Stomach (tissue), 9 donors: ENCODE measurements around the gene MST1. TPM values are rescaled to one million over a fixed set of nuclear protein-coding genes. Genes with fewer than 3 reads are reported as not detected.

Experiments used
- DNase-seq, 2 donors: peaks; one replicate each; pipeline versions ENCODE4 v3.0.0 to v3.0.0-alpha.2; 2013 to 2019
- H3K27ac ChIP-seq, 5 donors: fragments of 200-600 bp in 4 of 5; sonication (generic) in 4 of 5; one replicate each; pipeline ENCODE4 v1.5.1; 2013 to 2019; ENCODE audit warnings: mild to moderate bottlenecking in 1 of 5, moderate library complexity in 1 of 5
- H3K27me3 ChIP-seq, 3 donors: fragments of 200-600 bp; sonication (generic); one replicate each; pipeline ENCODE4 v1.5.1; 2017 to 2019; ENCODE audit warnings: mixed run types in 1 of 3
- H3K36me3 ChIP-seq, 4 donors: fragments of 200-600 bp; sonication (generic); 1 replicate in 3 of 4; 2 replicates in 1 of 4; pipeline ENCODE4 v1.5.1; 2016 to 2019
- H3K4me1 ChIP-seq, 4 donors: fragments of 200-600 bp; sonication (generic); one replicate each; pipeline ENCODE4 v1.5.1; 2016 to 2019
- H3K4me3 ChIP-seq, 4 donors: fragments of 200-600 bp; sonication (generic) in 3 of 4; one replicate each; pipeline ENCODE4 v1.5.1; 2016 to 2019; ENCODE audit warnings: mild to moderate bottlenecking in 1 of 4
- H3K9me3 ChIP-seq, 4 donors: fragments of 200-600 bp; sonication (generic); one replicate each; pipeline ENCODE4 v1.5.1; 2016 to 2019
- CTCF ChIP-seq, 7 experiments: fragments of 450-650 bp in 4 of 7; fragments of 200-600 bp in 3 of 7; sonication (generic) in 3 of 7; IDR thresholded peaks; one replicate each; pipeline ENCODE4 v1.5.1; 2016 to 2019; ENCODE audit warnings: antibody characterized with exemption in 7 of 7, control low read depth in 2 of 7, mild to moderate bottlenecking in 1 of 7
- EP300 ChIP-seq: sonication (generic); formaldehyde crosslinking; IDR thresholded peaks from one replicate; pipeline ENCODE4 v1.6.1; 2017; ENCODE audit warnings: antibody characterized with exemption
- POLR2A ChIP-seq, 4 donors: fragments of 450-650 bp; IDR thresholded peaks; one replicate each; pipeline ENCODE4 v1.6.1; 2016; ENCODE audit warnings: antibody characterized with exemption in 4 of 4, control low read depth in 2 of 4, mild to moderate bottlenecking in 1 of 4, moderate library complexity in 1 of 4
- POLR2AphosphoS5 ChIP-seq, 3 donors: sonication (generic); formaldehyde crosslinking; IDR thresholded peaks; one replicate each; pipeline ENCODE4 v1.6.1; 2016; ENCODE audit warnings: antibody characterized with exemption in 3 of 3
- WGBS, 5 donors: extraction: QIAGEN DNeasy Blood & Tissue Kit in 3 of 5; methylation state at CpG; one replicate each; pipeline versions ENCODE4 v1.1.5 to v1.1.7; 2013 to 2018; 5-methylcytosine and 5-hydroxymethylcytosine counted together
- intact Hi-C: fragments of 100-400 bp; cut with DNase I; formaldehyde crosslinking; loops from one replicate; pipeline ENCODE4 v1.15.1; 2023; ENCODE audit warnings: low total_unique reads
- polyA plus RNA-seq, 3 donors: library from polyadenylated mRNA; stranded (reverse); fragments of 200-250 nt; gene quantifications; one replicate each; pipeline ENCODE4 v1.2.3, GENCODE V29; 2013
- total RNA-seq, 5 donors: library from RNA; depleted of rRNA; stranded (reverse); fragments of >200 nt; gene quantifications; one replicate each; pipeline versions ENCODE4 v1.1.0 to v1.2.3, GENCODE V29; 2014 to 2016
- donor health status: healthy with polysubstance abuse.
- donor health status: Bipolar disorder and iron deficiency.
- donor health status: healthy.

MST1 gene
- total and polyA plus RNA-seq, 8 donors = 6.7 to 172 (median 19.7) TPM

DNA sequence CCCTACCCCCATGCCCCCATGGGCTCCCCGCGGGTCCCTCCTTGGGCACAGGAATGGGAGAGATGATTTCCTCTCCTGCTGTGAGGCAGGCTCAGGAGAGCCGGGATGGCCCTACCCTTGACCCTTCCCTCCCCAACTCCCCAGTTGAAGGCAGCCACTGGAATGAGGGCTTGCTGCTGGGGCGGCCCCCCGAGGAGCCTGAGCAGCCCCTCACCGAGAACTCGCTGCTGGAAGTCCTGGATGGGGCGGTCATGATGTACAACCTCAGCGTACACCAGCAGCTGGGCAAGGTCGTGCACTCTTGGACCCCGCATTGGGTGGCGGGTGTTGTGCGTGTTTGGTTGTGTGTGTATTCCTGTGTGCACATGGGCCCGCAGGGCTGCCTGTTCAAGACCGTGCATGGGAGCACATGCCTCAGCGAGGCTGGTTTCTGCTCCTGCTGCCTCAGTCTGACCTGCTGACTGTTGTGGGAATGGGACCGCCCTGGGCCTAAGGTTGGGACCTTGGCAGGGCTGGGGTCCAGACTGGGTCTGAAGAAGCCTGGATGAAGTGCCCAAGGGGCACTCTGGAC, 16.2 kb upstream of the MST1 start:
- no peak overlapping the region for H3K27ac ChIP-seq
- no peaks in the 10 kb centered on the region for H3K27me3 ChIP-seq
- intact Hi-C loops = no loop called here
- peaks cover 0 to 8% (median 0%) of the 10 kb centered on the region in 4 donors for H3K4me1 ChIP-seq
- no peak overlapping the region for H3K4me3 ChIP-seq
- 93 to 98% (median 95%) methylated on average over 10 to 17 of the region's 17 CpGs for WGBS, 5 donors
- no peak for TF ChIP-seq CTCF (IDR thresholded peaks at IDR 0.05)
- no peak for TF ChIP-seq POLR2AphosphoS5 (IDR thresholded peaks at IDR 0.05)
- TF ChIP-seq EP300 = no peak
- no peak for TF ChIP-seq POLR2A (IDR thresholded peaks at IDR 0.05)
- peaks cover 20 to 84% (median 70%) of the 10 kb centered on the region in 4 donors for H3K36me3 ChIP-seq
- DNase-seq = no peak
- H3K9me3 ChIP-seq = no peaks in the 10 kb centered on the region

GRCh38 chr3:49704629-49705028, 15.4 kb upstream of the MST1 start:
- 92 to 100% (median 95%) methylated on average over 2 to 8 of the region's 8 CpGs for WGBS, 5 donors
- no peak for DNase-seq

GRCh38 chr3:49703956-49704355, 14.7 kb upstream of the MST1 start:
- Histone ChIP-seq H3K9me3 (no peaks in the 10 kb centered on the region), H3K4me3 (no peak overlapping the region), H3K27ac (no peak overlapping the region), H3K27me3 (no peaks in the 10 kb centered on the region), H3K4me1 (peaks cover 0 to 8% (median 0%) of the 10 kb centered on the region in 4 donors), H3K36me3 (peaks cover 28 to 99% (median 86%) of the 10 kb centered on the region in 4 donors)
- intact Hi-C loops = no loop called here
- WGBS, 5 donors = 82 to 96% (median 93%) methylated on average over 7 of the region's 7 CpGs
- TF ChIP-seq POLR2AphosphoS5 (IDR thresholded peaks at IDR 0.05) = no peak
- no peak for TF ChIP-seq EP300
- no peak for TF ChIP-seq POLR2A (IDR thresholded peaks at IDR 0.05)
- no peak for TF ChIP-seq CTCF (IDR thresholded peaks at IDR 0.05)
- DNase-seq = no peak

More at GRCh38 chr3:49704629-49705028, 15.4 kb upstream of the MST1 start:
- no peaks in the 10 kb centered on the region for H3K27me3 ChIP-seq
- H3K9me3 ChIP-seq = no peaks in the 10 kb centered on the region
- peaks cover 0 to 8% (median 0%) of the 10 kb centered on the region in 4 donors for H3K4me1 ChIP-seq
- no peak overlapping the region for H3K4me3 ChIP-seq
- TF ChIP-seq POLR2A (IDR thresholded peaks at IDR 0.05) (no peak), CTCF (IDR thresholded peaks at IDR 0.05) (no peak), POLR2AphosphoS5 (IDR thresholded peaks at IDR 0.05) (no peak)
- H3K27ac ChIP-seq = no peak overlapping the region
- peaks cover 21 to 93% (median 79%) of the 10 kb centered on the region in 4 donors for H3K36me3 ChIP-seq
- intact Hi-C loops = no loop called here

DNA sequence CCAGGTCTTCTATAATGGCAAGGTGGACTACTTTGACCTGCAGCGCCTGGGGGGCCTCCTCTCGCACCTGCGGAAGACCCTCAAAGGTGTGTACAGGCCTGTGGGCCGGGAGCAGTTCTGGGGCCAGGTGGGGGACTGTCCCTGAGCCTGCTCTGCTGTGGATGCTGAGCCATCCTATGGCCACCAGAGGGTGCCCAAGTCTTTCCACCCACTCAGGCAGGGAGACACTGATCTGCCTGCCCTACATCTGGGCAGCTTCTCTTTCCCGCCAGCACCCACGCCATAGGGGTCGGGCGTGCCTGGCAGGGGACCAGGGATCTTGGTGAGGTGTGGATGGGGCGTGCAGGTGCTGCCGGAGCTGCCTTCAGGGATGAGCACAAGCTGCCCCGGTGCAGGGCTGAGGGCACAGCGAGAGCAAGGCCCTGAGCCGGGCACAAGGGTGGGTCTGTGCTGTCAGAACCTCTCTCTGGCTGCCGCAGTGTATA, 14.2 kb upstream of the MST1 start:
- H3K27me3 ChIP-seq = no peaks in the 10 kb centered on the region
- no peak overlapping the region for H3K27ac ChIP-seq
- H3K9me3 ChIP-seq = no peaks in the 10 kb centered on the region
- 44 to 72% (median 52%) methylated on average over 6 to 14 of the region's 14 CpGs for WGBS, 5 donors
- peaks cover 31 to 99% (median 89%) of the 10 kb centered on the region in 4 donors for H3K36me3 ChIP-seq
- peak; percentile 71 to 87 for DNase-seq
- intact Hi-C loops = no loop called here
- H3K4me3 ChIP-seq = no peak overlapping the region
- peaks cover 0 to 8% (median 0%) of the 10 kb centered on the region in 4 donors for H3K4me1 ChIP-seq
- TF ChIP-seq EP300 (no peak), POLR2A (IDR thresholded peaks at IDR 0.05) (no peak), POLR2AphosphoS5 (IDR thresholded peaks at IDR 0.05) (peak in 1 of 3 donors; percentile 53), CTCF (IDR thresholded peaks at IDR 0.05) (peak in 5 of 7 experiments; percentile 60 to 85 (median 79))
